ENCODE data around the gene FAM181B.

FAM181B gene

DNA sequence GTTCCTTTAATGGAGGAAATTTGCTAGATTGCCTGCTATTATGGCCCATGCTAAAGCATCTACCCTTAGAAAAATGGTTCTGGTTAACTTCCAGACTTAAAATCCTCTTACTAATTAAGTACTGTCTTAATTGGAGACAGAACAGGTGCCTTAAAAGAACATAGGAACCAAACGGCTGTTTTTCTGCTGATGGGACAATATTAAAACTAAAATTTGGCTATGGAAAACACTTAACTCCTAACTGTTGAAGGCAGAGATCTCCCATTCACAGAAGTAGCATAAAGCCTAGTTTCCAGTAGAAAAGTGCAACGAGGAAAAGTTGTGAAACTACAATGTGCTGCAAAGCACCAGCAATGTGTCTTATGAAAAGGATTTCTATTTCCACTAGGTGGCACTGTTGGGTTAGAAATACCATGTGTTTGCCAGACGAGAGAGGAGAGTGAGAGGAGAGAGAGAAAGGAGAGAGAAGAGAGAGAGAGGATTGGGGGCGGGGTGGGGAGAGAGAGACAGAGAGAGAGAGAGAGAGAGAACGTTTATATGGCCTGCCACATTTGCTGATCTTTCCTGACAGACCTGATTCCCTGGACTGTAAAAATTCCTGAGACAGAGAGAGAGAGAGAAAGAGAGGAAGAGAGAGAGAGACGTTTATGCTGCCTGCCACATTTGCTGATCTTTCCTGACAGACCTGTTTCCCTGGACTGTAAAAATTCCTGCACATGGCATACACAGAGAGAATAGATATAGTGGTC, 51.5 kb downstream of the FAM181B start:
- no peak for DNase-seq (ENCODE audit: low read depth in 2 of 2)

DNA sequence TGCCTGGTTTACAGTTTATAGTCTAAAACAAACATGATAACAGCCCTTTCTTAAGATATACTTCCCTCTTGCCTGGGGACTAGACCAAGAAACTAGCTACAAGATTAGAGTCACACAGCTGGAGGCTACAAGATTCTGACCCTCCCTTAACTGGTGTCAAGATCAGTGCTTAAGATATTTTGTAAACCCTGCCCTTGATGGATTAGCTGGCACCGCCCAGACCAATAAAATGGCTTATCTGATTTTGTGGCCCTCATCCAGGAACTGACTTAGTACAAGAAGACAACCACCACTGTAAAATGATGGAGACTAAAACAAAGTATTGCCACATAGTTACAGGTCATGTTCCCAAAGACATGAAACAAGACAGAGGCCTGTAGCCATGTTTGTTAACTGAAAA, 53.4 kb downstream of the FAM181B start:
- no peak for DNase-seq (ENCODE audit: low read depth in 2 of 2)

Data from stimulated activated CD4-positive, alpha-beta T cell treated with anti-CD3 and anti-CD28 coated beads, Interleukin-1b, Interleukin-23, amount 100 ng/mL, for 1 hour (primary cell).